Measurements from ENCODE around the gene KRT2.

Gene KRT2

DNA sequence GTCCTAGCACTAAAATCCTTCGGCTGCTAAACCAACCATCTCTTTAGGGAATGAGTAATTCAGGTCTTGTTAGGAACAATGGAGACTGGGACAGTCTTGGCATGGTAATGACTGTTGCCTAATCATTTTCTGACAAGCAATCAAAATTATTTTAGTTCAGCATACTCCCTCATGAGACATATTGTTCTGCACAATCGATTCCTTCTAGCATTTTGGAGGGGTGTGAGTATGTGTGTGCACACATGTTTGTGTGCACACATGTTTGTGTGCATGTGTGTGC is 30.3 kb upstream of the KRT2 start:
- Histone ChIP-seq H4K8ac (ENCODE audit: low read length) (no peak overlapping the region), H2AK5ac (ENCODE audit: low read length, severe bottlenecking) (no peak overlapping the region), H3K4me3 (ENCODE audit: insufficient read depth in 1 of 2, low read depth in 1 of 2, low read length in 2 of 2) (no peak overlapping the region), H2AFZ (ENCODE audit: low read depth, low read length) (no peak overlapping the region), H3K14ac (ENCODE audit: low read length in 2 of 2) (no peak overlapping the region), H3K23ac (ENCODE audit: low read length in 2 of 2) (no peak overlapping the region), H3K18ac (ENCODE audit: low read depth in 1 of 2, low read length in 2 of 2) (no peak overlapping the region), H3K27me3 (ENCODE audit: control insufficient read depth in 1 of 2, insufficient read depth in 1 of 2, low read length in 2 of 2) (peaks cover 51 to 92% of the 10 kb centered on the region in 2 experiments), H3K4ac (ENCODE audit: low read depth in 1 of 2, low read length in 2 of 2) (no peak overlapping the region), H3K79me1 (replicated peaks; ENCODE audit: low read length, poor library complexity, severe bottlenecking) (no peaks in the 10 kb centered on the region), H3K4me2 (ENCODE audit: low read length, poor library complexity, severe bottlenecking) (no peak overlapping the region), H2BK120ac (ENCODE audit: low read depth, low read length) (no peak overlapping the region), H3K27ac (ENCODE audit: low read length, poor library complexity, severe bottlenecking) (no peak overlapping the region), H3K9me3 (ENCODE audit: control insufficient read depth, low read length) (no peaks in the 10 kb centered on the region), H3K4me1 (ENCODE audit: control insufficient read depth, insufficient read depth, low read depth, low read length) (no peaks in the 10 kb centered on the region), H3K36me3 (ENCODE audit: control insufficient read depth in 1 of 2, insufficient read depth in 2 of 2, low read depth in 1 of 2, low read length in 2 of 2) (no peaks in the 10 kb centered on the region), H2BK15ac (ENCODE audit: low read depth, poor library complexity, severe bottlenecking) (no peak overlapping the region), H2BK12ac (ENCODE audit: low read length in 2 of 2) (no peak overlapping the region), H4K91ac (ENCODE audit: low read length) (no peak overlapping the region), H3K9ac (ENCODE audit: low read length) (no peak overlapping the region), H2BK5ac (ENCODE audit: low read depth, low read length, poor library complexity, severe bottlenecking) (no peak overlapping the region)
- WGBS = 60% methylated on average over 1 of the region's 2 CpGs
- no peak for DNase-seq

GRCh38 chr12:52681526-52682380 is 29.7 kb upstream of the KRT2 start:
- no peak overlapping the region for H2BK120ac ChIP-seq (ENCODE audit: low read depth, low read length)
- H3K14ac ChIP-seq (ENCODE audit: low read length in 2 of 2) = no peak overlapping the region
- no peak overlapping the region for H3K4ac ChIP-seq (ENCODE audit: low read depth in 1 of 2, low read length in 2 of 2)
- H3K79me1 ChIP-seq (replicated peaks; ENCODE audit: low read length, poor library complexity, severe bottlenecking) = no peaks in the 10 kb centered on the region
- no peak overlapping the region for H4K91ac ChIP-seq (ENCODE audit: low read length)
- H3K9ac ChIP-seq (ENCODE audit: low read length) = no peak overlapping the region
- H3K4me1 ChIP-seq (ENCODE audit: control insufficient read depth, insufficient read depth, low read depth, low read length) = no peaks in the 10 kb centered on the region
- no peak overlapping the region for H2BK12ac ChIP-seq (ENCODE audit: low read length in 2 of 2)
- no peaks in the 10 kb centered on the region for H3K36me3 ChIP-seq (ENCODE audit: control insufficient read depth in 1 of 2, insufficient read depth in 2 of 2, low read depth in 1 of 2, low read length in 2 of 2)
- H3K27me3 ChIP-seq (ENCODE audit: control insufficient read depth in 1 of 2, insufficient read depth in 1 of 2, low read length in 2 of 2) = peaks cover 47 to 92% of the 10 kb centered on the region in 2 experiments
- H4K8ac ChIP-seq (ENCODE audit: low read length) = no peak overlapping the region
- WGBS = 77% methylated on average over 12 of the region's 12 CpGs
- no peak for DNase-seq
- no peak overlapping the region for H3K23ac ChIP-seq (ENCODE audit: low read length in 2 of 2)
- no peak overlapping the region for H3K18ac ChIP-seq (ENCODE audit: low read depth in 1 of 2, low read length in 2 of 2)
- H3K27ac ChIP-seq (ENCODE audit: low read length, poor library complexity, severe bottlenecking) = no peak overlapping the region
- no peak overlapping the region for H3K4me2 ChIP-seq (ENCODE audit: low read length, poor library complexity, severe bottlenecking)
- H2BK5ac ChIP-seq (ENCODE audit: low read depth, low read length, poor library complexity, severe bottlenecking) = no peak overlapping the region
- H2AK5ac ChIP-seq (ENCODE audit: low read length, severe bottlenecking) = no peak overlapping the region
- no peak overlapping the region for H3K4me3 ChIP-seq (ENCODE audit: insufficient read depth in 1 of 2, low read depth in 1 of 2, low read length in 2 of 2)
- H3K9me3 ChIP-seq (ENCODE audit: control insufficient read depth, low read length) = no peaks in the 10 kb centered on the region
- H2BK15ac ChIP-seq (ENCODE audit: low read depth, poor library complexity, severe bottlenecking) = no peak overlapping the region
- no peak overlapping the region for H2AFZ ChIP-seq (ENCODE audit: low read depth, low read length)

DNA sequence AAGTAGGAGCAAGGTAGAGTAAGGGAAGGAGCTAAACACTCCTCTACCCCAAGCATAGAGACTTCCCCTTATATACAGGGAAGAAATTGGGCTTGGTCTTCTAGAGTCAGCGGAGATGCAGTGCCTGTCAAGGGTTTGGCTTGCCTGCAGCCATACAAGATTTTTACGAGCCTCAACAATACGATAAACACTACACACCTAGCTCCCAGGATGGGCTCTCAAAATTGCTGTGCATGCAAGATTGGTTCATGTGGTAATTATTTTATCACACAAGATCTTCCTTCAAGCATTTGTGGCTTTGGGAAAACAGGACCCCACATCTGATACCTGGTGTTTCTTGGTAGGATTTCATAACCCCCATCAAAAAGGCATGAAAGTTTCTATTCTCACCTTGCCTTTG is 28.4 kb upstream of the KRT2 start, which contains the start of gene KRT1:
TSS of gene KRT1 (minus strand) at position 45 of the 400 bp plus-strand sequence. CDS start 59 bp downstream, outside the sequence.
- WGBS = no CpG with 5 or more reads among the region's 3 CpGs
- H3K27ac ChIP-seq (ENCODE audit: low read length, poor library complexity, severe bottlenecking) = no peak within 1 kb of the TSS
- H3K27me3 ChIP-seq (ENCODE audit: control insufficient read depth in 1 of 2, insufficient read depth in 1 of 2, low read length in 2 of 2) = peaks cover 44 to 91% of the 10 kb centered on the region in 2 experiments
- no peak within 1 kb of the TSS for H2BK15ac ChIP-seq (ENCODE audit: low read depth, poor library complexity, severe bottlenecking)
- no peak within 1 kb of the TSS for H3K23ac ChIP-seq (ENCODE audit: low read length in 2 of 2)
- H2BK120ac ChIP-seq (ENCODE audit: low read depth, low read length) = no peak within 1 kb of the TSS
- no peak within 1 kb of the TSS for H3K4me3 ChIP-seq (ENCODE audit: insufficient read depth in 1 of 2, low read depth in 1 of 2, low read length in 2 of 2)
- no peak within 1 kb of the TSS for H2BK5ac ChIP-seq (ENCODE audit: low read depth, low read length, poor library complexity, severe bottlenecking)
- no peak within 1 kb of the TSS for H3K4ac ChIP-seq (ENCODE audit: low read depth in 1 of 2, low read length in 2 of 2)
- no peak within 1 kb of the TSS for H2AK5ac ChIP-seq (ENCODE audit: low read length, severe bottlenecking)
- H3K79me1 ChIP-seq (replicated peaks; ENCODE audit: low read length, poor library complexity, severe bottlenecking) = no peaks in the 10 kb centered on the region
- H3K36me3 ChIP-seq (ENCODE audit: control insufficient read depth in 1 of 2, insufficient read depth in 2 of 2, low read depth in 1 of 2, low read length in 2 of 2) = no peaks in the 10 kb centered on the region
- H4K91ac ChIP-seq (ENCODE audit: low read length) = no peak within 1 kb of the TSS
- H3K9ac ChIP-seq (ENCODE audit: low read length) = no peak within 1 kb of the TSS
- H2BK12ac ChIP-seq (ENCODE audit: low read length in 2 of 2) = no peak within 1 kb of the TSS
- no peak within 1 kb of the TSS for H2AFZ ChIP-seq (ENCODE audit: low read depth, low read length)
- H4K8ac ChIP-seq (ENCODE audit: low read length) = no peak within 1 kb of the TSS
- no peak within 1 kb of the TSS for H3K18ac ChIP-seq (ENCODE audit: low read depth in 1 of 2, low read length in 2 of 2)
- no peak within 1 kb of the TSS for H3K14ac ChIP-seq (ENCODE audit: low read length in 2 of 2)
- H3K9me3 ChIP-seq (ENCODE audit: control insufficient read depth, low read length) = no peaks in the 10 kb centered on the region
- H3K4me2 ChIP-seq (ENCODE audit: low read length, poor library complexity, severe bottlenecking) = no peak within 1 kb of the TSS
- no peaks in the 10 kb centered on the region for H3K4me1 ChIP-seq (ENCODE audit: control insufficient read depth, insufficient read depth, low read depth, low read length)
- no peak for DNase-seq

DNA sequence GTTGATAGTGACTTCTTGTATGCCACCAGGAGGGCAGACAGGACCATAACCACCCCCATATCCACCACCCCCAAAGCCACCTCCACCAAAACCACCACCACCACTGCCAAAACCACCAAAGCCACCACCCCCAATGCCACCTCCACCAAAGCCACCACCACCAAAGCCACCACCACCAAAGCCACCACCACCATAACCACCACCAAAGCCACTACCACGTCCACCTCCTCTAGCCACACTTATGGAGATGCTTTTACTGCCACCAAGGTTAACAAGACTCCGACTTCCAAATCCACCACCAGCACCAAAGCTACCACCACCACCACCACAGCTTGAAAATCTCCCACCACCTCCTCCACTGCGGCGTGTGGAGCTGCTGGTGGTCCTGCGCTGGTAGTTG is 27.9 kb upstream of the KRT2 start:
- Histone ChIP-seq H3K27me3 (ENCODE audit: control insufficient read depth in 1 of 2, insufficient read depth in 1 of 2, low read length in 2 of 2) (peaks cover 42 to 90% of the 10 kb centered on the region in 2 experiments), H4K91ac (ENCODE audit: low read length) (no peak overlapping the region), H3K27ac (ENCODE audit: low read length, poor library complexity, severe bottlenecking) (no peak overlapping the region), H3K9ac (ENCODE audit: low read length) (no peak overlapping the region), H2BK15ac (ENCODE audit: low read depth, poor library complexity, severe bottlenecking) (no peak overlapping the region), H3K4me1 (ENCODE audit: control insufficient read depth, insufficient read depth, low read depth, low read length) (no peaks in the 10 kb centered on the region), H2AFZ (ENCODE audit: low read depth, low read length) (no peak overlapping the region), H2BK120ac (ENCODE audit: low read depth, low read length) (no peak overlapping the region), H2BK12ac (ENCODE audit: low read length in 2 of 2) (no peak overlapping the region), H3K4me3 (ENCODE audit: insufficient read depth in 1 of 2, low read depth in 1 of 2, low read length in 2 of 2) (no peak overlapping the region), H2BK5ac (ENCODE audit: low read depth, low read length, poor library complexity, severe bottlenecking) (no peak overlapping the region), H3K36me3 (ENCODE audit: control insufficient read depth in 1 of 2, insufficient read depth in 2 of 2, low read depth in 1 of 2, low read length in 2 of 2) (no peaks in the 10 kb centered on the region), H3K4me2 (ENCODE audit: low read length, poor library complexity, severe bottlenecking) (no peak overlapping the region), H3K79me1 (replicated peaks; ENCODE audit: low read length, poor library complexity, severe bottlenecking) (no peaks in the 10 kb centered on the region), H4K8ac (ENCODE audit: low read length) (no peak overlapping the region), H3K9me3 (ENCODE audit: control insufficient read depth, low read length) (no peaks in the 10 kb centered on the region), H3K14ac (ENCODE audit: low read length in 2 of 2) (no peak overlapping the region), H3K4ac (ENCODE audit: low read depth in 1 of 2, low read length in 2 of 2) (no peak overlapping the region), H3K23ac (ENCODE audit: low read length in 2 of 2) (no peak overlapping the region), H3K18ac (ENCODE audit: low read depth in 1 of 2, low read length in 2 of 2) (no peak overlapping the region), H2AK5ac (ENCODE audit: low read length, severe bottlenecking) (no peak overlapping the region)
- no peak for DNase-seq
- WGBS = 60% methylated on average over 5 of the region's 5 CpGs

Measured in mesenchymal stem cell (in vitro differentiated cells and primary cell).